ENCODE results near the gene MAN1C1. TPM values are rescaled to one million over a fixed set of nuclear protein-coding genes. Genes with fewer than 3 reads are reported as not detected.

MAN1C1 gene
- total RNA-seq, 4 donors from 2014 or later: 28.1 to 60.4 (median 32.7) TPM

DNA sequence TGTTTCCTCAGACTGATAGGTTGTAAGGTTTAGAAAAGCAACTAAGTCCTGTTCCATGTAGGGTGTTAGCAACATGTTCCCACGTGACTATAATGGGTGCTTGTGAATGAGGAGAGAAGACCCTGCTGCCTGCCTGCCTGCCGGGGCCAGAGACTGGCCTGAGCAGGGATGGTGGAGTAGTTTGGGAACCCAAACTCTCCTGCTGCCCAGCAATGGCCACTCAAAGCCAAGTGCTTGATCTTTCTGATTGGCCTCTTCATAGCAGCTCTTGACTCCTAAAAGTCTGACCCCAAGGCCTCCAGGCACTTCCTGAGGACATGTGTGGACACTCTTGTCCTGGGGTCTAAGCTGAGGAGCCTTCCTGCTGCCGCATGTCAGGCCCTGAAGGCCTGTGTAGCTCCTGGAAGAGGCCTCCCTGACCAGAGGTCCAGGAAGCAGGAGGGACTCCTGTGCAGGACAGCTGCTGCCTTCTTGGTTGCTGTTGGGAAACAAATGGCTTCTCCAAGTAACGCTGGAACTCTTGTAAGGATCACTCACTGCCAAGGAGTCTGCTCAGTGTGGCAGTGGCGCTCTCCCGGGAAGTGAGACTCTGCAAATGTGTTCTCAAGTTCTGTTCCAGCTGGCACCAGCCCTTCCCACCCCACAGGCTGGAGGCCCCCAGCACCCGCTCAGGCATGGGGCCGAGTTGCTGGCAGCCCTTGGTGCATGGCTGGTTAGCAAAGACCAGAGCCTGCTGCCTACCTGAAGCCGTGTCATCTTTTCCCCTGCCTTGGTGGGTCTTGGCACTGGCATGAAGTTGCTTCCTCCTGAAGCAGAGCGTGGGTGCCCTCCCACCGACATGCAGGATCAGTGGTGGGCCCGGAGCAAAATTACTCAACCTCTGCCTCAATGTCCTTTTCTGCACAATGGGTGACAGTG lies 35.5 kb downstream of the MAN1C1 start:
- WGBS, 2 donors: 82 to 87% methylated on average over 7 to 11 of the region's 12 CpGs
- intact Hi-C loops (cut with DNase I): no loop called here

DNA sequence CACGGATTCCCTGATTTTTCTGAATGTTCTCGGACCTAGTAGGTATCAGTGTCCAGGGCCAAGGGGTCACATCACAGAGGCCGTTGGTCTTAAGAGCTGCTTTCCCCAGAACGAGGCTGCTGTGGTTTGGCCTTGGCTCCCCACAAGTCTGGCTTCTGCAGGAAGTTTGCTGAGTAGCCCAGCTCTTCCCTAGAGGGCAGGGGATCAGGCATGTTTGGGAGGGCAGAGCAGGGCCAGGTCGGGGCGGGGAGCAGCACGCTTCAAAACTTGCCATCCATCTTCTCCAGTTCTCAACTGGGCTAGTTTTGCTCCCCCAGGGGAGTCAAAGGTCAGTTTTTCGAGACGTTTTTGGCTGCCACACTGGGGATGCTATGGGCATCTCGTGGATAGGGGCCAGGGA lies 37.0 kb downstream of the MAN1C1 start:
- no peak for DNase-seq
- 89 to 93% methylated on average over 7 to 10 of the region's 10 CpGs for WGBS, 2 donors
- no peak overlapping the region for H3K27ac ChIP-seq

More for the DNA sequence above, 35.5 kb downstream of the MAN1C1 start:
- no peaks in the 10 kb centered on the region for H3K36me3 ChIP-seq
- peak overlapping the region in 2 of 3 donors; percentile 38 to 64 for H3K27ac ChIP-seq
- H3K9me3 ChIP-seq: no peaks in the 10 kb centered on the region
- H3K4me3 ChIP-seq (replicated peaks in 1 of 3): no peak overlapping the region
- peaks cover 43 to 60% of the 10 kb centered on the region in 2 donors for H3K4me1 ChIP-seq
- DNase-seq: peak; percentile 36 to 58
- no peaks in the 10 kb centered on the region for H3K27me3 ChIP-seq
- TF ChIP-seq CTCF (IDR thresholded peaks at IDR 0.05) (no peak), POLR2A (IDR thresholded peaks at IDR 0.05) (no peak)

DNA sequence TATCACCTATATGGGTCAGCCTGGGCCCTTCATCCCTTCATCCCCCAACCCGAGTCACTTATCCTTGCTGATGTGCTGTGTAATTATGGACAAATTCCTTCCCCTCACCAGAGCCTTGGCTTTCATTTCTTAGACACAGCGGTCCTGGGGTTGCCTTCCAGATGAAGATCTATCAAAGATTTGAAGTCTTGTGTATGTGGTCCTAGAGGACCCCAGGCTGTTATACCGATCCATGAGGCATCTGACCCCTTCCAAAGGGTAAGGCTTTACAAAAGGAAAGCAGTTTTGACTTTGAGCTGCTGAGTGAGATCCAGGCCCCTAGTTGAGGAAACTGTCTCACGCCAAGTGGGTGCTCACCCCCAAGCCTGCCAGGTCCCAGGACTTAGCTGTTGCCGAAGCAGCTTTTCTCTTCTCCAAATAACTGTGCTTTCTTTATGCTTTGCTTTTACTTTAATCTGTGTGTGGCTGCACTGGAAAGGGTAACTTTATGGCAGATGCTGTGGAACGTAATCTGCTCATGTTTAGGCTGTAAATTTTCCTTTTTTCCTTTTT lies 37.6 kb downstream of the MAN1C1 start:
- Histone ChIP-seq H3K4me1 (peaks cover 34 to 60% of the 10 kb centered on the region in 2 donors), H3K4me3 (replicated peaks in 1 of 3) (no peak overlapping the region), H3K9me3 (no peaks in the 10 kb centered on the region), H3K27me3 (no peaks in the 10 kb centered on the region), H3K27ac (no peak overlapping the region), H3K36me3 (no peaks in the 10 kb centered on the region)
- TF ChIP-seq CTCF (IDR thresholded peaks at IDR 0.05): no peak
- no peak for TF ChIP-seq POLR2A (IDR thresholded peaks at IDR 0.05)
- no peak for DNase-seq
- WGBS, 2 donors: 96 to 99% methylated on average over 6 of the region's 6 CpGs
- intact Hi-C loops (cut with DNase I): no loop called here

More for the DNA sequence above, 37.0 kb downstream of the MAN1C1 start:
- no peak overlapping the region for H3K4me3 ChIP-seq (replicated peaks in 1 of 3)
- no peaks in the 10 kb centered on the region for H3K27me3 ChIP-seq
- H3K9me3 ChIP-seq: no peaks in the 10 kb centered on the region
- peaks cover 39 to 60% of the 10 kb centered on the region in 2 donors for H3K4me1 ChIP-seq
- no peak for TF ChIP-seq CTCF (IDR thresholded peaks at IDR 0.05)
- TF ChIP-seq POLR2A (IDR thresholded peaks at IDR 0.05): no peak
- no peaks in the 10 kb centered on the region for H3K36me3 ChIP-seq
- intact Hi-C loops (cut with DNase I): no loop called here

DNA sequence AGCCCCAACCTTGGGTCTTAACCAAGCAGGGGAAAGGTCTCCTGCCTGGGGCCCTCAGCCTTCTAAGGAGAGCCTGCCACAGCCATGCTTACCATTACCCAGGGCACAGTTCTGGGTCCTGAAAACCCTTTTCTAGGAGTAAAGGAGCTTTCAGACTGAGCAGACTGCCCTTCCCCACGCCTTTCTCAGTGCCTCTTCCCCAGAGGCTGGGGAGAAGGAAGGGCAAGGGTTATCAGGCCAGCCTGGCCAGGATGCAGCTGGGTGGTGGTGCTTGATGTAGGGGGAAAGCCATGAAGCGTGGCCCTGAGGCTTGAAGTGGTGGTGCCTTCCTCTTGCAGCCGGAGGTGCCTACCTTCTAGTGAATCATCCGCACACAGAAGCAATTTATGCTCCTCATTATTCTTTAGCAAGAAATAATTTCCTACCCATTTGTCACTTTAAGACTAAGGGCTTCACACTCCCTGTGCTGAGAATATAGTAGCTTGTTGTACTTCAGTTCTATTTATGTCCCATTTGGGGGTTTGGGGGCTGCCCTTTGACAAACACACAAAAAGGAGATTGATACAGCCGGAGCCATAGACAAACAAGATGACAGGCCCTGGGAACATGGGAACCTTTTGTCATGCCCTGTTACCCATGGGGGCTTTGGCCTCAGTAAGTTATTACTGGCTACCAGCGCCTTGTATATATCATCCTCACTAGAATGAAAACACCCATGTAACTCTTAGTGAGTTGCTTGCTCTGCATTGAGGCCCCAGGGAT lies 40.7 kb downstream of the MAN1C1 start:
- Histone ChIP-seq H3K4me3 (replicated peaks in 1 of 3) (no peak overlapping the region), H3K27ac (peak overlapping the region in 2 of 3 donors; percentile 42 to 56), H3K9me3 (no peaks in the 10 kb centered on the region), H3K36me3 (no peaks in the 10 kb centered on the region), H3K4me1 (peaks cover 8 to 38% of the 10 kb centered on the region in 2 donors), H3K27me3 (no peaks in the 10 kb centered on the region)
- peak in 1 of 2 donors; percentile 30 for DNase-seq
- TF ChIP-seq POLR2A (IDR thresholded peaks at IDR 0.05): no peak
- no peak for TF ChIP-seq CTCF (IDR thresholded peaks at IDR 0.05)
- intact Hi-C loops (cut with DNase I): no loop called here
- 60 to 77% methylated on average over 6 of the region's 6 CpGs for WGBS, 2 donors
